Ascending aorta (tissue), 2 donors: Measurements from ENCODE around the gene DLGAP3. TPM values are rescaled to one million over a fixed set of nuclear protein-coding genes. Genes with fewer than 3 reads are reported as not detected.

Source experiments
- DNase-seq, 2 donors: peaks; one replicate each; pipeline ENCODE4 v3.0.0-alpha.2; 2019; ENCODE audit warnings: low spot score in 2 of 2
- H3K27ac ChIP-seq, 2 donors: fragments of 200-600 bp; sonication (generic); one replicate each; pipeline ENCODE4 v1.5.1; 2016 to 2017; ENCODE audit warnings: mild to moderate bottlenecking in 1 of 2
- H3K27me3 ChIP-seq: fragments of 200-600 bp; sonication (generic); one replicate; pipeline ENCODE4 v1.5.1; 2017
- H3K36me3 ChIP-seq, 2 donors: fragments of 200-600 bp; sonication (generic); one replicate each; pipeline ENCODE4 v1.5.1; 2016
- H3K4me1 ChIP-seq, 2 donors: fragments of 200-600 bp; sonication (generic); one replicate each; pipeline ENCODE4 v1.5.1; 2016 to 2017; ENCODE audit warnings: mild to moderate bottlenecking in 1 of 2
- H3K4me3 ChIP-seq, 2 donors: fragments of 200-600 bp; sonication (generic); one replicate each; pipeline ENCODE4 v1.5.1; 2016 to 2017; ENCODE audit warnings: mild to moderate bottlenecking in 1 of 2
- H3K9me3 ChIP-seq, 2 donors: fragments of 200-600 bp; sonication (generic); one replicate each; pipeline ENCODE4 v1.5.1; 2016
- CTCF ChIP-seq, 3 experiments: fragments of 200-600 bp in 2 of 3; fragments of 450-650 bp in 1 of 3; sonication (generic) in 2 of 3; IDR thresholded peaks; one replicate each; pipeline ENCODE4 v1.5.1; 2016 to 2019; ENCODE audit warnings: antibody characterized with exemption in 3 of 3, mild to moderate bottlenecking in 1 of 3, moderate library complexity in 1 of 3
- intact Hi-C: fragments of 100-400 bp; cut with DNase I; formaldehyde crosslinking; loops from one replicate; pipeline ENCODE4 v1.15.1; 2023
- total RNA-seq: library from RNA; depleted of rRNA; stranded (reverse); fragments of >200 nt; gene quantifications from one replicate; pipeline ENCODE4 v1.1.0, GENCODE V29; 2016

The DLGAP3 gene
- total RNA-seq, 1 donor from 2014 or later, result not detected

- intact Hi-C loops, result loop anchor here (2.0 to 10.0 kb wide), 3 partner anchors 171 to 785 kb away; partner anchors contain the start of genes PSMB2 and ZMYM6
- peak; percentile 73 to 97 for DNase-seq
- peak within 1 kb of the TSS; percentile 56 to 93 for H3K4me3 ChIP-seq
- TF ChIP-seq CTCF (IDR thresholded peaks at IDR 0.05), result peak; percentile 90 to 92 (median 91)
- H3K4me1 ChIP-seq, result peaks cover 10 to 12% of the 10 kb centered on the region in 2 donors
- H3K36me3 ChIP-seq, result peaks cover 13% of the 10 kb centered on the region in 2 donors
- H3K27me3 ChIP-seq, result no peaks in the 10 kb centered on the region
- peak within 1 kb of the TSS; percentile 89 to 90 for H3K27ac ChIP-seq
- no peaks in the 10 kb centered on the region for H3K9me3 ChIP-seq
These were observed 69.8 kb downstream of the DLGAP3 start, which contains the start of gene SMIM12 for GRCh38 chr1:34859446-34860200. SMIM12 (minus strand) TSS chr1:34859749; CDS start chr1:34855977, 3,772 bp downstream.

GRCh38 chr1:34858901-34859445 lies 70.5 kb downstream of the DLGAP3 start:
- DNase-seq, result peak in 1 of 2 donors; percentile 78

GRCh38 chr1:34856697-34857096 lies 72.8 kb downstream of the DLGAP3 start:
- Histone ChIP-seq H3K27me3 (no peaks in the 10 kb centered on the region), H3K4me1 (peaks cover 10 to 20% of the 10 kb centered on the region in 2 donors), H3K9me3 (no peaks in the 10 kb centered on the region), H3K27ac (no peak overlapping the region), H3K36me3 (peaks cover 15 to 22% of the 10 kb centered on the region in 2 donors), H3K4me3 (no peak overlapping the region)
- TF ChIP-seq CTCF (IDR thresholded peaks at IDR 0.05), result no peak
- intact Hi-C loops, result loop anchor here (10.0 kb wide), 1 partner anchor 788 kb away; the partner anchor contains the start of gene PSMB2
- no peak for DNase-seq

More at GRCh38 chr1:34858901-34859445, 70.5 kb downstream of the DLGAP3 start:
- peak overlapping the region; percentile 89 to 90 for H3K27ac ChIP-seq
- TF ChIP-seq CTCF (IDR thresholded peaks at IDR 0.05), result no peak
- H3K4me1 ChIP-seq, result peaks cover 10 to 12% of the 10 kb centered on the region in 2 donors
- H3K36me3 ChIP-seq, result peaks cover 15 to 19% of the 10 kb centered on the region in 2 donors
- no peaks in the 10 kb centered on the region for H3K9me3 ChIP-seq
- H3K27me3 ChIP-seq, result no peaks in the 10 kb centered on the region
- intact Hi-C loops, result loop anchor here (2.0 to 10.0 kb wide), 3 partner anchors 172 to 786 kb away; partner anchors contain the start of genes PSMB2 and ZMYM6
- H3K4me3 ChIP-seq, result peak overlapping the region; percentile 56 to 93

GRCh38 chr1:34852677-34853217 lies 76.7 kb downstream of the DLGAP3 start:
- DNase-seq, result peak; percentile 87 to 97
- peaks cover 8 to 24% of the 10 kb centered on the region in 2 donors for H3K4me1 ChIP-seq

More at GRCh38 chr1:34852677-34853217, 76.7 kb downstream of the DLGAP3 start:
- no peaks in the 10 kb centered on the region for H3K27me3 ChIP-seq
- peak overlapping the region; percentile 83 to 91 for H3K27ac ChIP-seq
- intact Hi-C loops, result loop anchor here (1.0 to 10.0 kb wide), 3 partner anchors 66 to 792 kb away; partner anchors contain the start of genes PSMB2 and TMEM35B
- peak; percentile 97 to 100 (median 99) for TF ChIP-seq CTCF (IDR thresholded peaks at IDR 0.05)
- H3K4me3 ChIP-seq, result no peak overlapping the region
- no peaks in the 10 kb centered on the region for H3K9me3 ChIP-seq
- peaks cover 15 to 26% of the 10 kb centered on the region in 2 donors for H3K36me3 ChIP-seq
